ENCODE data around the gene PPP1R3G.

GRCh38 chr6:5081955-5082354 is 3.2 kb upstream of the PPP1R3G start:
- TF ChIP-seq CTCF (optimal IDR thresholded peaks at IDR 0.05 in 1 of 3, IDR thresholded peaks at IDR 0.05 in 1 of 3, conservative IDR thresholded peaks at IDR 0.05 in 1 of 3; ENCODE audit: extremely low read depth in 1 of 3, insufficient read depth in 2 of 3, low read length in 3 of 3) (no peak), EZH2 (IDR thresholded peaks at IDR 0.05; ENCODE audit: low read length) (no peak)

Data from keratinocyte (primary cell).